HG02870 (cell line): ENCODE data around the gene FBXL7.

Source experiments
- ATAC-seq: cut with Tn5 transposase; IDR thresholded peaks from one replicate; pipeline ENCODE4 v1.9.1; 2021; ENCODE audit warnings: mild to moderate bottlenecking, moderate library complexity; ENCODE audit not compliant: unreplicated experiment

Gene FBXL7

GRCh38 chr5:15702102-15702501 is 202.1 kb downstream of the FBXL7 start:
- ATAC-seq = no peak

DNA sequence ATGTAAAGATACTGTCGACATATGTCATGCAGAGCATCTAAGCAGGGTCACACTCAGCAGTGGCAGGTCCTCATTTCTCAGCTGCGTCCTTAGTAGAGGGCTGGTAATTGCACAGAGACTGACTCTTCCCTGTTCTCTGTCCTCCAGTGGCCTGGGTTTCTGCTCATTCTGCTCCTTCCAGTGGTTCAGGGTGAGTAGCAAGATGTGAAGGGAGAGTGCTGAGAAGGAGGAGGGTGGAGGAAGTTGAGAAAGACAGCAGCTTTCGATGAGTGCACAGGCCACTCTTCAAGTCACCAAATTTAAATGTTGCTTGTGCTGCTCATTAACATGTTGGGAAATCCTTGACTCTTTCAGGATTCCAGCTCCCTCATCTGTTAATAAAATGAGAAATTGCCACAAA is 203.9 kb downstream of the FBXL7 start:
- ATAC-seq = no peak

GRCh38 chr5:15704397-15704947 is 204.5 kb downstream of the FBXL7 start:
- no peak for ATAC-seq

DNA sequence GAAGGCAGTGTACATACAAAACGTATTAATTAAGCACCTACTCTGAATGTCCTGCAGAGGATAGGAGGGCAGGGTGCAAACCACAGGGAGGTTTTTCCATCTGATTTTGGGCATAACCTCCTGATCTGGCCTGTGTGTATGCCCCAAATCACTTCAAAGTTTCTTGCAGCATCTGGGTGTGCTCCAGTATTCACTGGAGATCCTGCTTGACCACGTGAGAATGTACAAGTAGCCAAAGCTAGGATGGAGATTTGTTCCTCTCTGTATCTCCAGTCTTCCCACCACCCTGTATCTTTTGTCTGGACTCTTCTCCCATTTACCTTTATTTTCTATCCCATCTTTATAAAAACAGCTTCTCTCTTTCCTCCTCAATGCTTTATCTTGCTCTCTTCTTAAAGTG is 207.7 kb downstream of the FBXL7 start:
- ATAC-seq = no peak

DNA sequence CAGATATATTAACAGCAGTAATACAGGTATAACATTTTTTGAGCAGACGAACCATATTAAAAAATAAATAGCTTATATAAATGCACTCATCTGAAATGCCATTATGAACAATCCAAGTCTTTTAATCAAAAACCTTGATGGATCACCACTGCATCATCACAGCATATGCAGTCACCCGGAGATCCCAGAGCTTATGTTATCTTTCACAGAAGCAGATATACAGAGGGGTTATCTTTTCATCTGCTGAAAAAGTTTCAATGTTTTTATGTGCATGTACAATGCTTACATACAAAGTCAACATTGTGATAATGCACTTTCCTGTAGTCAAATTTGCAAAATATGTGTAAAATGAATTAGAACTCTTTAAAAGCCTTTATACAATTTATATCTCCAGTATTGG is 211.9 kb downstream of the FBXL7 start:
- no peak for ATAC-seq

GRCh38 chr5:15715535-15715934 is 215.6 kb downstream of the FBXL7 start:
- ATAC-seq = no peak

DNA sequence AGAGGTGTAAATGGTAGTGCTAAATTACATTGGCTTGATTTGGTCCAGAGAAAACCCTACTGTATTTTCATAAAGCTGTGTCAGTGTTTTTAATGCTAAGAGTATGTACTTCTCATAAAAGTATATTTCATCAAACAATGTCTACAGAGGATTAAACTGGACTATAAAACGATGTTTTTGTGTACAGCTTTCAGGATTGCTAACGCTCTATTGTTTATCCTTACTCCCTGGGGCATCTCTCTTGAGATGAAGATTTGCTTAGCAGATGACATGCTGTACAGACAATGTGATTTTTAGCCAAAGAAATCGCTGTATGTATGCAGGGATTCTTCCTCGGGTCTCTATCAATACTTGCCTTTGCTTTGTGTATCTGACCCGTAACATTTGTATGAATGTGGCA is 216.0 kb downstream of the FBXL7 start:
- no peak for ATAC-seq

DNA sequence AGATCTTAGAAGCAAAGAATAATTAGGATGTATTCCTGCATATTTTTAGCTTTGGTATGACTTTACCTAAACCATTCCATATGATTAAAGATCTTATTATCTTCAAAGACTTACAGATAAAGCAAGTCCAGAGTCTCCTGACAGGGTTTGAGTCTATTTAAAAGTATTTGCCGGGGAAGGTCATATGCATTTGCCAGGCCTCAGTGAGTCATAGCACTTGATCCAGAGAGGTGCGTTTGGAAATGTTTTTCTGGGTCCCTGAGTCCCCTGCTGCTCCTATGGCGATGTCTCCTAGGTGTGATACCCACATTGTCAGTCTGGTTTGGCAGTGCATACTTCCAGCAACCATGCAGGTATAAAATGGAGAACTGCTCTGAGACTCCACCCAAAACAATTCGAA is 217.0 kb downstream of the FBXL7 start:
- no peak for ATAC-seq

GRCh38 chr5:15718421-15719179 is 218.6 kb downstream of the FBXL7 start:
- no peak for ATAC-seq

DNA sequence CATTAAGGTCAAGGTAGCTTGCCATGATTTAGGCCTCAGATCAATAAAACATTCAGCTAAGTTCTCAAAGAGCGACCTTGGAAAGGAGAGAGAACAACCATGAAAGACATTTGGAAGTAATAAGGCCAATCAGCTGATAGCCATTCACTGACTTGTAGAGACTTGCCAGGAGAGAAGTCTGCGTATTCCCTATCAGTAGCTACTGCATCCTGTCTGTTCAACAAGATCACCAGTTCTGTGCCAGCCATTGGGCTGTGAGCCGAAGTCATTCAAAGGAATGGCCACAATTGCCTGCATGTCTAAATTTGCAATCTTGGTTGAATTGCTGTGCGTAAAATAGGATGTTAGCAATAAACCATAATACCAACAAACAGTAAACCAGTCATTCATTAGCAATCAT is 219.8 kb downstream of the FBXL7 start:
- ATAC-seq = no peak

DNA sequence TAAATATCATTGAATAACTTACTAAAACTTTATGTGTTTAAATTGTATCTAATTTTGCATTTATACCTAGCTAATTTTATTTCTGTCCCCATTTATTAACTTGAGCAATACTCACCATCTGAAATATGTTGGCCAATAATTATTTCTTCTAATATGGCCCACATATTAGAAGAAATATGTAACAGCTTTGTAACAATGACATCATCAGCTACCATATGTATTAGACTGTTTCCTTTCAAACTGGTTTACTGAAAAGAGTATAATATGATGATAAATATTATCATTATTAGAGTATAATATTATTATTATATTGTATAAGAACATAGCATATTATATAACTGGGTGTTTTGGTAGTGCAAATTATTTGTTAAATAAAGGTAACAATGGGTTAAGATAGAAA is 220.5 kb downstream of the FBXL7 start:
- no peak for ATAC-seq

GRCh38 chr5:15722305-15722704 is 222.3 kb downstream of the FBXL7 start:
- ATAC-seq = no peak

DNA sequence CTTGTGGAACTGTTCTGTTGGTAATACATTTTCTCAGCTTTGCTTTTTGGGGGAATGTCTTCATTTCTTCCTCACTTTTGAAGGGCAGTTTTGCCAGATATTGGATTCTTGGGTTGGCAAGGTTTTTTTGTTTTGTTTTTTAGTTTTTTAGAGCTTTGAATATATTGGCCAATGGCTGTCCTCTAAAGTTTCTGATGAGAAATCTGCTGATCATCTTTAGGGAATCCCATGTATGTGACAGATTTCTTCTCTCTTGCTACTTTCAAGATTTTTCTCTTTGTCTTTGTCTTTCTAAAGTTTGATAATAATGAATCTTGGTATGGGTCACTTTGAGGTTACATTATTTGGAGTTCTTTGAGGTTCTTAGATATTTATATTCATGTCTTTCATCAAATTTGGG is 227.4 kb downstream of the FBXL7 start:
- no peak for ATAC-seq

DNA sequence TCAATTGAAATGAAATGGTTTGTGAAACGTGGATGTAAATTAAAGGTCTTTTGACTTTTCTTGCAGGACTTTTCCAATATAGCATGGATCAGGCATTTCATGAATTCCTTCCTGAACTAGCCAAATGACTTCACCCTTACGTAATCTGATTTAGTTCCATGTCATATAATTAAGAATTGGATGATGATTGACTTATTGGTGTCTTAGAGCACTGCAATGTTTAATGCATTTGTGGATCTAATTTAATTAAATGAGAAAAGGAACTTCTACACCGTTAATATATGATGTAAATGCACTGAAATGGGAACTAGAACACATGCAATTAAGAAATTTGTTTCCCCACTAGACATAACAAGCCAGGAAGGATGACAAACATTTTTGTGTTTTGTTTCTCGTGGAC is 228.8 kb downstream of the FBXL7 start:
- ATAC-seq = no peak

DNA sequence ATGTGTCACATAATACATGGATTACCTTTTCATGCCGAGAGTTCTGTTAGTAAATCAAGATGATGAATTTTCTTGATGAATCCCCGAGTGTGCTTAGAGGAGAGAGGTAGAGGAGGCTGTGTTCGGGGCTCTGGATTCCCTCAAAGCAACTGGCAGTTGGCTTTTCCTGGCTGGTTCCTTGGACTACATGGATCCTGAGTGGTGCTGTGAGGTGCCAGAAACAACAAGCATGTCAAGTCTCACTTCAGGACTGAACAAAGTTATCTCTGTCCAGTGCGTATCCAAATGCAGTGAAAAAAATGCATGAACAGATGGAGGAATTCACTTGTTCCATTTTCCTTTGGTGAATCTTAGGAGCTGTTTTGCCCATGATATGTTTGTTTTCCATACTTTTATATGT is 231.7 kb downstream of the FBXL7 start:
- ATAC-seq = no peak

- no peak for ATAC-seq
These were observed 234.1 kb downstream of the FBXL7 start for GRCh38 chr5:15734058-15734457.

DNA sequence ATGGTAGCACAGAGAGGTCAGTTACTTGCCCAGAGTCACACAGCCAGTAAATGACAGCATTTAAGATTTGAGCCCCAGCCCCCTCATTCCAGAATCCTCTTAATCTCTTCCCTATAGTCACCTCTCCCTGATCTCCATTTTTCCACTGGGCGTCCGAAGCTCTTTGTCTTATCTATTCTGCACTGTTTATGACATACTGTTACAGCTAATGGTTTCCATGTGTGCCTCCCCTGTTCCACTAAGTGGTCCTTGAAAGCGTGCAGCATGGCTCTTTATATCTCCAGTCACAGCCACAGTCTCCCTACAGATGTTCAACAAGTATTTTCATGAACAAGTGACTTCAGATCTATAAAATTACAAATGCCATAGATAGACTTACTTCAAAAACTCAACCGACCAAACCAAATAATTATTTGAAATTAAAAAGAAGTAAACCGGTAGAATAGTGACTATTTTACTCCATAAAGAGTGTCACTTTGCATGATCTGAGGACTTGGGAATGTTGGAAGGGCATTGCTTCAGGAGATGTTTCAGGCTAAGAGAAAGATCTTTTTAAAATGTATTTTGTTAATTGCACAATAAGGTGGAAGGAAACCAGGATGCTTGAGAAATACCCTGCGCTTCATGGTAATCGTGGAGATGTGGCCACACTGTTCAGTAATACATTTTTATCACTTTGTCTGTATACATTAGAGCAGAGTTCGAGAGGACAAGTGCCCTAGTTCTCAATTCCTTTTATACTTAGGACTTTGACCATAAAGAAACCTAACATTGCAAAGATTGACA is 237.2 kb downstream of the FBXL7 start:
- ATAC-seq = no peak

- ATAC-seq = no peak
These were observed 238.1 kb downstream of the FBXL7 start for GRCh38 chr5:15737871-15738664.

GRCh38 chr5:15740383-15740782 is 240.4 kb downstream of the FBXL7 start:
- ATAC-seq = no peak

DNA sequence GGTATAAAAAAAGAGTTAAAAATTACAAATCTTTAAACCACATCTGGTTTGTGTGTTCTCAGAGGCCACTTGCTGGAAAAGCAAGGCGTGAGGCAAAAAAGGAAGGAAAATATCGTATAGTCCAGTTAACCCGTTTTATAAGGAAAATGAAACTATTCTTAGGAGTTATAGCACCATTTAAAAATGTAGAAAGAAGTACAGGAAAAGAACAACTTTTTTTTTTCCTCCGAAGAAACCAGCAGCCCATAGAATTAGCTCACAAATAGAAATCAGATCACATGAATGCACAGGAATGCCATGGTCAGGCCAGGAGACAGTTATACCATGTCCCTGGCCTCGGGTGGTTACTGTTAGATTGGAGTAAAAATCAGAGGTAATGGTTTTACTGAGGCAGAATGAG is 241.6 kb downstream of the FBXL7 start:
- no peak for ATAC-seq

- ATAC-seq = no peak
These were observed 246.9 kb downstream of the FBXL7 start for GRCh38 chr5:15746833-15747232.
